T-helper 22 cell (primary cell): ENCODE results near the gene FCHSD2.
"Not testable (repeated sequence)": the region's sequence is repeated elsewhere in the genome, so short reads cannot be mapped to it uniquely, and the experiment has no call there.

Experiments
- DNase-seq: peaks from one replicate; pipeline ENCODE4 v3.0.0-alpha.2; 2020; ENCODE audit warnings: low read depth

FCHSD2 gene

DNA sequence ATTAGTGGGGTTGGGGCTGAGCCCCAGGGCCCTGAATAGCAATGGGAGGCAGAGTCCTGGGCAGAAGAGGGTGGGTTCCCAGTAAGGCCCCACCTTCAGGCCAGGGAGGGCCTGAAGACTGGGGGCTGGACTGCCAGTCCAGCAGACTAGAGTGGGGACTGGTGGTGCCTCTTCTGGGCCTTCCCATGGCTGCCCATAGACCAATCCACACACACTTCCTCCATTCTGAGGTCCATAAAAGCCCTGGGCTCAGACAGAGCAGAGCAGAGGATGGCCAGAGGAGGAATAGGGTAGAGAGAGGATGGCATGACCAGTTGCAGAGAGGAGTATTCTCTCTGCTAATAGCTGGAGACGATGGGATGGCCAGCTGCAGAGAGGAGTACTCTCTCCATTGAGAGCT, 216.0 kb downstream of the FCHSD2 start:
- no peak for DNase-seq

GRCh38 chr11:72925656-72926055, 216.5 kb downstream of the FCHSD2 start:
- no peak for DNase-seq

- no peak for DNase-seq
Measured at GRCh38 chr11:72924568-72925190, 217.4 kb downstream of the FCHSD2 start.

- DNase-seq: no peak
Measured at GRCh38 chr11:72921028-72921716, 220.9 kb downstream of the FCHSD2 start.

- no peak for DNase-seq
Measured at GRCh38 chr11:72920001-72920400, 222.1 kb downstream of the FCHSD2 start.

- no peak for DNase-seq
Measured at GRCh38 chr11:72918851-72919250, 223.3 kb downstream of the FCHSD2 start.

GRCh38 chr11:72912253-72912652, 229.9 kb downstream of the FCHSD2 start:
- DNase-seq: no peak

DNA sequence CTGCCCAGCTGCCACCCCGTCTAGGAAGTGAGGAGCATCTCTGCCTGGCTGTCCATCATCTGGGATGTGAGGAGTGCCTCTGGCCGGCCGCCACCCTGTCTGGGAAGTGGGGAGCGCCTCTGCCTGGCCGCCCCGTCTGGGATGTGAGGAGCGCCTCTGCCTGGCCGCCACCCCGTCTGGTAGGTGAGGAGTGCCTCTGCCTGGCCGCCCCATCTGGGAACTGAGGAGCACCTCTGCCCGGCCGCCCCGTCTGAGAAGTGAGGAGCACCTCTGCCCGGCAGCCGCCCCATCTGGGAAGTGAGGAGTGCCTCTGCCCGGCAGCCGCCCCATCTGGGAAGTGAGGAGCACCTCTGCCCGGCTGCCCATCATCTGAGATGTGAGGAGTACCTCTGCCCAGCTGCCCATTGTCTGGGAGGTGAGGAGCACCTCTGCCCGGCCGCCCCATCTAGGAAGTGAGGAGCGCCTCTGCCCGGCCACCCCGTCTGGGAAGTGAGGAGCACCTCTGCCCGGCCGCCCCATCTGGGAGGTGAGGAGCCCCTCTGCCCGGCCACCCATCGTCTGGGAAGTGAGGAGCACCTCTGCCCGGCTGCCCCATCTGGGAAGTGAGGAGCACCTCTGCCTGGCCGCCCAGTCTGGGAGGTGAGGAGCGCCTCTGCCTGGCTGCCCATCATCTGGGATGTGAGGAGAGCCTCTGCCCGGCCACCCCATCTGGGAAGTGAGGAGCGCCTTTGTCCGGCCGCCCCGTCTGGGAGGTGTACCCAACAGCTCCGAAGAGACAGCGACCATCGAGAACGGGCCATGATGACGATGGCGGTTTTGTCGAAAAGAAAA, 232.3 kb downstream of the FCHSD2 start:
- DNase-seq: not testable (repeated sequence)

DNA sequence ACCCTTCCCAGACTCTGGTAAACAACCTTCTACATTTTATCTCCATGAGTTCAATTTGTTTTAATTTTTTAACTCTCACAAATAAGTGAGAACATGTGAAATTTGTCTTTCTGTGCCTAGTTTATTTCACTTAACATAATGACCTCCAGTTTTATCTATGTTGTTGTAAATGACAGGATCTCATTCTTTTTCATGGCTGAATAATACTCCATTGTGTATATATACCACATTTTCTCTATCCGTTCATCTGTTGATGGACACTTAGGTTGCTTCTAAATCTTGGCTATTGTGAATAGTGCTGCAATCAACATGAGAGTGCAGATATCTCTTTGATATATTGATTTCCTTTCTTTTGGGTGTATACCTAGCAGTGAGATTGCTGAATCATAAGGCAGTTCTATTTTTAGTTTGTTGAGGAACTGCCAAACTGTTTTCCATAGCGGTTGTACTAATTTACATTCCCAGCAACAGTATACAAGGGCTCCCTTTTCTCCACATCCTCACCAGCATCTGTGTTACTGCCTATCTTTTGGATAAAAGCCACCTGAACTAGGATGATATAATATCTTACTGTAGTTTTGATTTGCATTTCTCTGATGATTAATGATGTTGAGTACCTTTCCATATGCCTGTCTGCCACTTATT, 234.0 kb downstream of the FCHSD2 start:
- DNase-seq: no peak

- no peak for DNase-seq
Measured at GRCh38 chr11:72904016-72904415, 238.1 kb downstream of the FCHSD2 start.

- no peak for DNase-seq
Measured at GRCh38 chr11:72901374-72901773, 240.7 kb downstream of the FCHSD2 start.

DNA sequence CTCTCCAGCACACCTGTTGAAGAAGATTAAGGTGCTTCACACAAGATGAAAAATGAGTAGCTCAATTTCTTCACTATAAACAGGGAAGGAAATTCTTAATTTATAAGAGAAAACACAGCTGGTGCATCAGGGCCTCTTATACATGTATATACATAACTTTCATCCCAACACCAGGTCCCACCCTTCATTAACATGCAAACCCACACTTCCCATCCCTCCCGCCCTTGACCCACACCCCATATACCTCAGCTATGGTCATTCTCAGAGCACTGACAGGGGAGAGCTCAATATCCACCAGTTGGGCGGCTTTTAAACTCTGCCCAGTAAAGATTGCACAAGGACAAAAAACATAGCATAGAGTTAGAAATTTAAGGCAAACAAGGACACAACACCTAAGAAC, 242.1 kb downstream of the FCHSD2 start:
- DNase-seq: no peak

DNA sequence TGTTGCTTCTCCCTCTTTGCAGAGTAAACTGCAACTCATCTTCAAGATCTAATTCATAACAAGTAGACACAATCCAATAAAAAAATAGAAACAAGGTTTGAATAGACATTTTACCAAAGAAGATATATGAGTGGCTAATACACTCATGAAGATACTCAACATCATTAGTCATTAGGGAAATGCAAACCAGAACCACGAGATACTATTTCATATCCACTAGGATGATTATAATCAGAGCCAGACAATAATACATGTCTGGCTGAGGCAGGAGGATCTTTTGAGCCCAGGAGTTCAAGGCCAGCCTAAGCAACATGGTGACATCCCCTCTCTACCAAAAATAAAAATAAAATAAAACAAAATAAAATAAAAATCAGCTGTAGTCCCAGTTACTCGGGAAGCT, 242.9 kb downstream of the FCHSD2 start:
- DNase-seq: no peak

DNA sequence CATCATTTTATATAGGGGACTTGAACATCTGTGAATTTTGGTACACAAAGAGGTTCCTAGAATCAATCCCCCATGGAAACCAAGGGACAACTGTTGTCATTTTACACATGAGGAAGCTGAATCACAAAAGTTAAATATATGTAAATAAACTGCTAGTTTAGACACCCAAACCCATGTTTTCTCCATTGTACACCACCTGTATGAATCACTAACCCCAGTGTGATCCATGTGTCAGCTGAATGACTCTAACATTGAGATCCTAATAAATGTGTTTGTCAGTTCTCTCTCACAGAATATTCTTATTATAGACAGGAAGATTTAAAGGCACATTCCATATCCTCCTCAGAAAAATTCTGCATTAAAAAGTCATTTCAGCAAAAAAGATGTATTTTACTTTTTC, 244.6 kb downstream of the FCHSD2 start:
- DNase-seq: no peak

GRCh38 chr11:72896431-72896830, 245.7 kb downstream of the FCHSD2 start:
- DNase-seq: no peak

DNA sequence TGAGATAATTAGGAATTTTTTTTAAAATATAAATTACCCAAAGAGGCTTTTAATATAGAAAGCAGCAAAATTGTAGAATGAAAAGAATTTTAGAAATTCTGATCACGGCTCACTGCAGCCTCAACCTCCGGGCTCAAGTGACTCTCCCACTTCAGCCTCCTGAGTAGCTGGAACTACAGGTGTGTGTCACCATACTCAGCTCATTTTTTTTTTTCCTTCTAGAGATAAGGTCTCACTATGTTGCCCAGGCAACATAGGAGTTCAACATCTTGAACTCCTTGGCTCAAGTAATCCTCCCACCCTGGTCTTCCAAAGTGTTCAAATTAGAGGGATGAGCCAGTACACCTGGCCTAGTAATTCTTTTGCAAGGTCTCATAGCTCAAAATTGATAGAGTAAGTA, 251.2 kb downstream of the FCHSD2 start:
- DNase-seq: no peak

DNA sequence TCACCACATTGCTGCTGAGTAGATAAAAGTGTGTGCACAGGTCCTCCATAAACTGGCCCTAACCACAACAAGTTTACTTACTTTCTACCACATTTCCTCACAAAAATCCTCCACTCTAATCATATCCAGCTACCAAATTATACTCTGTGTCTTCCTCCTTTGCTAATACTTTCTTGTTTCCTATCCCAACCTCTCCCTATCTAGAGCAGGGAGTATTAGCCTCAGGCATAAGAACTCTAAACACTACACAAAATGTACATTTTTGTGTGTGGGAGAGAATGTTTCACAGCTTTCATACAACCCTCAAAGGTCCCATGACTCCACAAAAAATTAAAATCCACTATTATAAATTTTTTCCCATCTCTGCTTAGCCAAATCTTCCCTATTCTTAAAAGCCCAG, 255.5 kb downstream of the FCHSD2 start:
- DNase-seq: no peak

DNA sequence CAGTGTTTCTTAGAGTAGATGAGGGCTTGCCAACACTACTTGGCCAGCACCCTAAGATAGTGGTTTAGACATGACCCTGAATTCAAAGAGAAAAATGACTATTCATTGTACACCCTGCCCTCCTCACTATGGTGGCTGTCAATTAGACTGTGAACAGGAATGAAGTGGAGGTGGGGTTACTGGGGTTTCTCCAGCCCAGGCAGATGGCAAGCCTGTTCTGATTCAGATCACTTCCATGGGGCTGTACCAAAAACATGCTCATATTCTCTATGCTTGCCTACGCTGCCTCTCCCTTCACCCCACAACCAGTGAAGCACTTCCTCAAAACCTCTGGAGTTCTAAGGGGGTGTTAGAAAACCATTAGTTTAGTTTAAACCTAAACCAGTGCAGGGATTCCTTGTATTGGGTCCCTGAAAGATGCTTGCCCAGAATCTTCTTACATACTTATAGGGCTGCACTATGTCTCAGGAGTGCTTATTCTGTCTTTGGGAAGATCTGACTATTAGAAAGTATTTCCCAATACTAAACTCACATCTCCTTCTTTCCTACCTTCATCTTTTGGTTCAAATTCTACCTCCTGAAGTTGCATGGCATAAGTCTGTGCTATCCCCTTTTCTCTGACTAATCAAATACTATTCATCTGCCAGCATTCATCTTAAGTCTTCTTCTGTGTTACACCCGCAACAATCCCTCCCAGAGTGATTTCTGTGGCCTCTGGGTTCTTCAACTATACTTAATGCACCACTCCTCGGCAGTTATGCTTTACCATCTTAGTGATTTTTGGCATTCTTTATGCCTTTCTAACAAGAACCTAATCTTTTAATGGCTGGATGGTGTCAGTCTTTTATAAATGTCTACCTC, 256.1 kb downstream of the FCHSD2 start:
- no peak for DNase-seq

- DNase-seq: no peak
Measured at GRCh38 chr11:72876147-72876546, 266.0 kb downstream of the FCHSD2 start.

DNA sequence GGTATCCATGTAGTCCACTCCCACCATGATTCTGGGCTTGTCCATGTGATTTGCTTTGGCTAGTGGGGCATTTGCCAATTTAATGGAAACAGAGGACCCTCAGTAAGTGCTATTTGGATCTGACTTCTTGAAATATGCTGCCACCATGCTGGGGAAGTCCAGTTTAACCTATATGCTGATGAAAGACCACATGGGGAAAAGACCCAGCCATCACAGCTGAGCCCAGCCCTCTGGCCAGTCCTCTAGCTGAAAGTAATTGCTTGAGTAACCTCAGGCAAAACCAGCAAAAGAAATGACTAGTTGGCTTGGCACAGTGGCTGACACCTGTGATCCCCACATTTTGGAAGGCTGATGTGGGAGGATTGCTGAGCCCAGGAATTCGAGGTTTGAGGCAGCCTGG, 266.4 kb downstream of the FCHSD2 start:
- DNase-seq: no peak

GRCh38 chr11:72872012-72872411, 270.1 kb downstream of the FCHSD2 start:
- DNase-seq: no peak

DNA sequence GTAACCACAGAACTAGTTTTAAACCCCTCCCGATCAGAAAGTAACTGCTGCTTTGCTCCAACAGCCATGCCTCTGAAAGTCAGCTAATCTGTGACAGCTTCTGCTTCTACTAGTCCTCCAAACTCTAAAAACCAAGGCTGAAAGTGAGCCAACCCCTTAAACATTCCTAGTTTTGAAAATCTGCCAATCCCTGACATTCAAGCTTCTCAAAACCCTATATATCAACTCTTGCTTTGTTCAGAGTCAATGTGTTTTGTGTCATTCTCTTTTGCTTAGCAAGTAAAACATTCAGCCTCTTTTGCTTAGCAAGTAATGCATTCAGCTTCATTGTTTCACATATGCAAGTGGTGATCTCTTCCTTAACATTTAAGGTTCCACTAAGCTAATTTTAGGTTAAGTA, 271.0 kb downstream of the FCHSD2 start:
- DNase-seq: no peak
